Colonic mucosa (tissue), 4 donors: ENCODE data around the gene GHDC. TPM values are rescaled to one million over a fixed set of nuclear protein-coding genes. Genes with fewer than 3 reads are reported as not detected.
"Not testable (repeated sequence)": the region's sequence is repeated elsewhere in the genome, so short reads cannot be mapped to it uniquely, and the experiment has no call there.

Experiments used
- DNase-seq: peaks from one replicate; pipeline ENCODE4 v3.0.0-alpha.2; 2020
- H3K27ac ChIP-seq: fragments of 200-600 bp; one replicate; pipeline ENCODE4 v1.8.0; 2021
- H3K27me3 ChIP-seq: fragments of 200-600 bp; one replicate; pipeline ENCODE4 v1.8.0; 2021
- H3K36me3 ChIP-seq: fragments of 200-600 bp; one replicate; pipeline ENCODE4 v1.8.0; 2021
- H3K4me1 ChIP-seq: fragments of 200-600 bp; one replicate; pipeline ENCODE4 v1.8.0; 2021; ENCODE audit warnings: mild to moderate bottlenecking
- H3K4me3 ChIP-seq: fragments of 200-600 bp; one replicate; pipeline ENCODE4 v1.8.0; 2021
- H3K9ac ChIP-seq, 2 donors: one replicate each; pipeline ENCODE4 v1.7.0; 2013; ENCODE audit warnings: control low read depth in 2 of 2, low read depth in 2 of 2, low read length in 2 of 2
- H3K9me3 ChIP-seq: fragments of 200-600 bp; one replicate; pipeline ENCODE4 v1.8.0; 2021
- CTCF ChIP-seq: fragments of 200-600 bp; IDR thresholded peaks from one replicate; pipeline ENCODE4 v1.8.0; 2022; ENCODE audit warnings: antibody characterized with exemption, mild to moderate bottlenecking
- intact Hi-C: fragments of 100-400 bp; cut with DNase I; formaldehyde crosslinking; loops from one replicate; pipeline ENCODE4 v1.14.1; 2022
- total RNA-seq, 2 donors: library from RNA; stranded (reverse); fragmentation: NEBNext Ultra II Directional in 1 of 2; extraction: Animal tissue kit (Norgen Biotek cat#: 25700) in 1 of 2; gene quantifications; one replicate each; pipeline ENCODE4 v1.2.1, GENCODE V29; 2021
- donor health status: healthy.
- donor health status: DM: no; HTN: no; CAD: no.
- donor health status: DM: no; HTN: no; CAD: no.

The GHDC gene
- total RNA-seq, 2 donors from 2014 or later: 20.6 to 23.0 TPM

- no peak for DNase-seq
- Histone ChIP-seq H3K9ac (no peak overlapping the region), H3K27ac (no peak overlapping the region), H3K4me3 (no peak overlapping the region), H3K9me3 (no peaks in the 10 kb centered on the region), H3K36me3 (no peaks in the 10 kb centered on the region), H3K4me1 (peaks cover 14% of the 10 kb centered on the region), H3K27me3 (no peaks in the 10 kb centered on the region)
- TF ChIP-seq CTCF: no peak
- intact Hi-C loops: no loop called here
Measured at GRCh38 chr17:42188749-42189650, 5.3 kb downstream of the GHDC start.

- no peak overlapping the region for H3K4me3 ChIP-seq
- intact Hi-C loops: no loop called here
- no peaks in the 10 kb centered on the region for H3K36me3 ChIP-seq
- no peaks in the 10 kb centered on the region for H3K27me3 ChIP-seq
- peaks cover 13% of the 10 kb centered on the region for H3K4me1 ChIP-seq
- DNase-seq: no peak
- no peaks in the 10 kb centered on the region for H3K9me3 ChIP-seq
- H3K27ac ChIP-seq: no peak overlapping the region
- TF ChIP-seq CTCF: no peak
- no peak overlapping the region for H3K9ac ChIP-seq
Measured at GRCh38 chr17:42187833-42188232, 6.5 kb downstream of the GHDC start.

GRCh38 chr17:42186191-42186590, 8.1 kb downstream of the GHDC start:
- DNase-seq, intact Hi-C loops, H3K27me3 ChIP-seq, H3K36me3 ChIP-seq, H3K9ac ChIP-seq, H3K27ac ChIP-seq, H3K4me3 ChIP-seq, H3K9me3 ChIP-seq: not testable (repeated sequence)
- peaks cover 16% of the 10 kb centered on the region for H3K4me1 ChIP-seq

GRCh38 chr17:42185621-42185930, 8.7 kb downstream of the GHDC start:
- no peak overlapping the region for H3K4me3 ChIP-seq
- no peaks in the 10 kb centered on the region for H3K9me3 ChIP-seq
- DNase-seq: no peak
- no peaks in the 10 kb centered on the region for H3K36me3 ChIP-seq
- TF ChIP-seq CTCF: no peak
- H3K9ac ChIP-seq: no peak overlapping the region
- peaks cover 7% of the 10 kb centered on the region for H3K27me3 ChIP-seq
- intact Hi-C loops: no loop called here
- H3K27ac ChIP-seq: no peak overlapping the region
- peaks cover 22% of the 10 kb centered on the region for H3K4me1 ChIP-seq

- DNase-seq: peak; percentile 34
- no peak for TF ChIP-seq CTCF
- Histone ChIP-seq H3K4me1 (peaks cover 27% of the 10 kb centered on the region), H3K9ac (peak within 1 kb of the TSS in 1 of 2 donors; percentile 43), H3K27ac (peak within 1 kb of the TSS; percentile 84), H3K9me3 (no peaks in the 10 kb centered on the region), H3K36me3 (no peaks in the 10 kb centered on the region), H3K4me3 (peak within 1 kb of the TSS; percentile 51), H3K27me3 (peaks cover 13% of the 10 kb centered on the region)
- intact Hi-C loops: no loop called here
Measured at GRCh38 chr17:42184713-42185620, 9.3 kb downstream of the GHDC start, which contains the start of gene HCRT. Gene HCRT, minus strand, starts transcription at chr17:42185452. Its CDS starts 87 bp downstream, at chr17:42185365.
